Measurements from ENCODE around the gene ARL4D. TPM values are rescaled to one million over a fixed set of nuclear protein-coding genes. Genes with fewer than 3 reads are reported as not detected.

Gene ARL4D
- total and polyA plus RNA-seq, 12 donors: 2.5 to 13.5 (median 4.1) TPM

- TF ChIP-seq CTCF (IDR thresholded peaks at IDR 0.05): no peak
- Histone ChIP-seq H3K4me3 (no peak overlapping the region), H3K27me3 (peaks cover 0 to 13% (median 0%) of the 10 kb centered on the region in 7 donors), H3K4me1 (peaks cover 2 to 20% (median 11%) of the 10 kb centered on the region in 9 donors), H3K9me3 (no peaks in the 10 kb centered on the region), H3K36me3 (no peaks in the 10 kb centered on the region), H3K27ac (peak overlapping the region in 8 of 10 donors; percentile 12 to 60 (median 33))
- intact Hi-C loops (cut with DNase I): loop anchor here in 1 of 10 donors (5.0 kb wide), 1 partner anchor 35 kb away; the partner anchor contains the start of gene ARL4D
- ATAC-seq: peak; percentile 62 to 87 (median 79)
- WGBS, 2 donors: 35 to 47% methylated on average over 9 of the region's 9 CpGs
- DNase-seq: peak in 1 of 2 donors; percentile 32
These were observed 33.1 kb downstream of the ARL4D start for GRCh38 chr17:43431714-43432523.

GRCh38 chr17:43434902-43435319 lies 36.1 kb downstream of the ARL4D start:
- Histone ChIP-seq H3K27ac (no peak overlapping the region), H3K4me3 (no peak overlapping the region), H3K9me3 (no peaks in the 10 kb centered on the region), H3K36me3 (no peaks in the 10 kb centered on the region), H3K4me1 (peaks cover 2 to 20% (median 11%) of the 10 kb centered on the region in 9 donors), H3K27me3 (peaks cover 0 to 6% (median 0%) of the 10 kb centered on the region in 7 donors)
- WGBS, 2 donors: 89 to 94% methylated on average over 4 of the region's 4 CpGs
- TF ChIP-seq CTCF (IDR thresholded peaks at IDR 0.05): no peak
- ATAC-seq (no peak), DNase-seq (no peak)
- intact Hi-C loops (cut with DNase I): loop anchor here in 1 of 10 donors (5.0 kb wide), 1 partner anchor 38 kb away; the partner anchor contains the start of gene ARL4D

- ATAC-seq (no peak), DNase-seq (no peak)
- peaks cover 0 to 4% (median 0%) of the 10 kb centered on the region in 7 donors for H3K27me3 ChIP-seq
- H3K4me3 ChIP-seq: no peak overlapping the region
- TF ChIP-seq CTCF (IDR thresholded peaks at IDR 0.05): no peak
- no peak overlapping the region for H3K27ac ChIP-seq
- peaks cover 0 to under 1% (median 0%) of the 10 kb centered on the region in 9 donors for H3K4me1 ChIP-seq
- 62 to 64% methylated on average over 1 of the region's 1 CpG for WGBS, 2 donors
- H3K36me3 ChIP-seq: no peaks in the 10 kb centered on the region
- no peaks in the 10 kb centered on the region for H3K9me3 ChIP-seq
- intact Hi-C loops (cut with DNase I): no loop called here
These were observed 39.0 kb downstream of the ARL4D start for GRCh38 chr17:43437756-43438155.

GRCh38 chr17:43438626-43439025 lies 39.8 kb downstream of the ARL4D start:
- H3K4me3 ChIP-seq: no peak overlapping the region
- peaks cover 0 to 4% (median 0%) of the 10 kb centered on the region in 7 donors for H3K27me3 ChIP-seq
- TF ChIP-seq CTCF (IDR thresholded peaks at IDR 0.05): no peak
- no peak overlapping the region for H3K27ac ChIP-seq
- no peaks in the 10 kb centered on the region for H3K36me3 ChIP-seq
- no peaks in the 10 kb centered on the region for H3K4me1 ChIP-seq
- intact Hi-C loops (cut with DNase I): no loop called here
- ATAC-seq (no peak), DNase-seq (no peak)
- WGBS, 2 donors: 64 to 66% methylated on average over 5 of the region's 5 CpGs
- H3K9me3 ChIP-seq: no peaks in the 10 kb centered on the region
